IPS DF 4.7 (cell line): ENCODE measurements around the gene PSAT1.

Experiments used
- DNase-seq: peaks from one replicate; pipeline ENCODE4 v3.0.0-alpha.2; 2013; ENCODE audit warnings: low spot score; ENCODE audit errors: extremely low read depth

Gene PSAT1

GRCh38 chr9:78292716-78293497 is 4.0 kb upstream of the PSAT1 start:
- no peak for DNase-seq

GRCh38 chr9:78294290-78295176 is 2.4 kb upstream of the PSAT1 start:
- no peak for DNase-seq

GRCh38 chr9:78295177-78295575 is 1.7 kb upstream of the PSAT1 start:
- no peak for DNase-seq

GRCh38 chr9:78295731-78296130 is 1.2 kb upstream of the PSAT1 start:
- DNase-seq = no peak

GRCh38 chr9:78296201-78296892 is 578 bp upstream of the PSAT1 start:
- DNase-seq = no peak

- DNase-seq = no peak
Observed at GRCh38 chr9:78297672-78297961, 692 bp downstream of the PSAT1 start.

GRCh38 chr9:78298046-78298765 is 1.3 kb downstream of the PSAT1 start:
- no peak for DNase-seq

GRCh38 chr9:78300209-78300608 is 3.3 kb downstream of the PSAT1 start:
- no peak for DNase-seq

- DNase-seq = no peak
Observed at GRCh38 chr9:78301466-78301865, 4.5 kb downstream of the PSAT1 start.

GRCh38 chr9:78303377-78304062 is 6.6 kb downstream of the PSAT1 start:
- DNase-seq = no peak

- DNase-seq = no peak
Observed at GRCh38 chr9:78304357-78304756, 7.4 kb downstream of the PSAT1 start.

GRCh38 chr9:78306222-78307076 is 9.5 kb downstream of the PSAT1 start:
- no peak for DNase-seq

GRCh38 chr9:78307360-78307759 is 10.4 kb downstream of the PSAT1 start:
- no peak for DNase-seq

- DNase-seq = no peak
Observed at GRCh38 chr9:78309066-78309465, 12.1 kb downstream of the PSAT1 start.

- no peak for DNase-seq
Observed at GRCh38 chr9:78311075-78311474, 14.2 kb downstream of the PSAT1 start.

- no peak for DNase-seq
Observed at GRCh38 chr9:78311886-78312524, 15.1 kb downstream of the PSAT1 start.

- no peak for DNase-seq
Observed at GRCh38 chr9:78314550-78314949, 17.6 kb downstream of the PSAT1 start.

GRCh38 chr9:78314953-78315870 is 18.3 kb downstream of the PSAT1 start:
- DNase-seq = no peak
